H1 (cell line): Measurements from ENCODE around the gene COCH. TPM values are rescaled to one million over a fixed set of nuclear protein-coding genes. Genes with fewer than 3 reads are reported as not detected.

Experiments used
- ATF3 ChIP-seq: IDR thresholded peaks from 2 replicates; pipeline ENCODE4 v1.6.1; 2011; ENCODE audit warnings: low read depth, mild to moderate bottlenecking, low read length; ENCODE audit not compliant: insufficient read depth
- JUN ChIP-seq: IDR thresholded peaks from 2 replicates; pipeline ENCODE4 v1.6.1; 2011; ENCODE audit warnings: low read depth, mild to moderate bottlenecking, improper control_type of control experiment, low read length
- JUND ChIP-seq: IDR thresholded peaks from 2 replicates; pipeline ENCODE4 v1.6.1; 2011; ENCODE audit warnings: mild to moderate bottlenecking, improper control_type of control experiment, low read length
- NRF1 ChIP-seq: IDR thresholded peaks from 2 replicates; pipeline ENCODE4 v1.6.1; 2011; ENCODE audit warnings: mild to moderate bottlenecking, low read depth, low read length, improper control_type of control experiment
- RNF2 ChIP-seq: fragments of 200-900, 300-1000 bp; sonication (generic); IDR thresholded peaks from 2 replicates; pipeline ENCODE4 v1.7.1; 2016; ENCODE audit warnings: borderline replicate concordance, low read depth, mild to moderate bottlenecking, antibody characterized with exemption, low read length; ENCODE audit not compliant: poor library complexity, severe bottlenecking; ENCODE audit errors: missing control alignments
- SRF ChIP-seq: IDR thresholded peaks from 2 replicates; pipeline ENCODE4 v1.6.1; 2011; ENCODE audit warnings: mild to moderate bottlenecking, low read depth, low read length, moderate library complexity
- TCF12 ChIP-seq: IDR thresholded peaks from 2 replicates; pipeline ENCODE4 v1.6.1; 2011; ENCODE audit warnings: low read depth, mild to moderate bottlenecking, low read length
- polyA plus RNA-seq, 7 experiments: library from polyadenylated mRNA; depleted of rRNA in 3 of 7; stranded (reverse) in 5 of 7; unstranded in 2 of 7; fragments of >200 nt in 5 of 7; fragments of 200-250 nt in 2 of 7; gene quantifications; 1 replicate in 5 of 7; 2 replicates in 1 of 7; 4 replicates in 1 of 7; pipeline versions ENCODE4 v1.2.1 to v1.2.3, GENCODE V29; 2011 to 2013; ENCODE audit warnings: missing spikeins in 2 of 7, mixed read lengths in 2 of 7
- total RNA-seq: library from RNA; stranded (reverse); fragmentation: NEBNext Ultra II Directional; extraction: Animal tissue kit (Norgen Biotek cat#: 25700); gene quantifications from 2 replicates; pipeline ENCODE4 v1.2.1, GENCODE V29; 2021

COCH gene
- total and polyA plus RNA-seq, 2 of the 8 experiments (the other 6 are each of a cell fraction or from before 2014, with no cell fraction given): 12.9 to 30.8 TPM

- no peak for TF ChIP-seq NRF1
- no peak for TF ChIP-seq ATF3
- no peak for TF ChIP-seq JUN
- no peak for TF ChIP-seq TCF12
- no peak for TF ChIP-seq SRF
- TF ChIP-seq RNF2: no peak
- no peak for TF ChIP-seq JUND
- TF ChIP-seq, all 59 proteins: peak for 0
Measured at GRCh38 chr14:30826070-30826469, 48.3 kb upstream of the COCH start (continued).
